Measurements from ENCODE around the gene STK16.
A peak's percentile ranks its signal among the peaks of the same experiment; 100 is the strongest.
"Not testable (repeated sequence)": the region's sequence is repeated elsewhere in the genome, so short reads cannot be mapped to it uniquely, and the experiment has no call there.

The STK16 gene

GRCh38 chr2:219253753-219254589 lies 8.7 kb downstream of the STK16 start, which contains the start of gene TUBA4A:
TUBA4A (minus strand) TSS chr2:219253918; CDS start chr2:219253858, 60 bp downstream.
- peak within 1 kb of the TSS; percentile 52 for H3K4me3 ChIP-seq
- in situ Hi-C loops (cut with MboI; ENCODE audit: low sequenced_read_pairs): no loop called here
- H3K36me3 ChIP-seq (replicated peaks): peaks cover 14% of the 10 kb centered on the region
- no peaks in the 10 kb centered on the region for H3K9me3 ChIP-seq
- peak; percentile 69 to 86 for DNase-seq (ENCODE audit: low spot score in 2 of 2)
- H3K4me1 ChIP-seq: peaks cover 10% of the 10 kb centered on the region
- peaks cover 27% of the 10 kb centered on the region for H3K27me3 ChIP-seq (ENCODE audit: low read depth)

- Histone ChIP-seq H3K27me3 (ENCODE audit: low read depth) (peaks cover 28% of the 10 kb centered on the region), H3K36me3 (replicated peaks) (peaks cover 14% of the 10 kb centered on the region), H3K4me3 (peak overlapping the region; percentile 52), H3K4me1 (peaks cover 10% of the 10 kb centered on the region), H3K9me3 (no peaks in the 10 kb centered on the region)
- DNase-seq (ENCODE audit: low spot score in 2 of 2): no peak
- in situ Hi-C loops (cut with MboI; ENCODE audit: low sequenced_read_pairs): no loop called here
Measured at GRCh38 chr2:219254590-219255201, 9.4 kb downstream of the STK16 start.

- in situ Hi-C loops (cut with MboI; ENCODE audit: low sequenced_read_pairs); H3K4me3 ChIP-seq: not testable (repeated sequence)
- peaks cover 41% of the 10 kb centered on the region for H3K27me3 ChIP-seq (ENCODE audit: low read depth)
Measured at GRCh38 chr2:219258942-219259341, 13.7 kb downstream of the STK16 start.

GRCh38 chr2:219261024-219261855 lies 16.0 kb downstream of the STK16 start:
- no peaks in the 10 kb centered on the region for H3K9me3 ChIP-seq
- DNase-seq (ENCODE audit: low spot score in 2 of 2): no peak
- H3K27me3 ChIP-seq (ENCODE audit: low read depth): peaks cover 23% of the 10 kb centered on the region
- H3K4me3 ChIP-seq: no peak overlapping the region
- no peaks in the 10 kb centered on the region for H3K36me3 ChIP-seq (replicated peaks)
- in situ Hi-C loops (cut with MboI; ENCODE audit: low sequenced_read_pairs): no loop called here
- no peaks in the 10 kb centered on the region for H3K4me1 ChIP-seq

More at GRCh38 chr2:219258942-219259341, 13.7 kb downstream of the STK16 start:
- H3K36me3 ChIP-seq (replicated peaks); DNase-seq (ENCODE audit: low spot score in 2 of 2); H3K4me1 ChIP-seq; H3K9me3 ChIP-seq: not testable (repeated sequence)

GRCh38 chr2:219266232-219266631 lies 21.0 kb downstream of the STK16 start:
- in situ Hi-C loops (cut with MboI; ENCODE audit: low sequenced_read_pairs): no loop called here
- Histone ChIP-seq H3K4me3 (no peak overlapping the region), H3K27me3 (ENCODE audit: low read depth) (peaks cover 6% of the 10 kb centered on the region; the same call in 1 of the 2 replicates), H3K36me3 (replicated peaks) (no peaks in the 10 kb centered on the region), H3K4me1 (0 out of 2 replicates have a peak, but pooled peaks cover 4% of the 10 kb centered on the region), H3K9me3 (no peaks in the 10 kb centered on the region)
- DNase-seq (ENCODE audit: low spot score in 2 of 2): no peak

GRCh38 chr2:219266886-219267285 lies 21.6 kb downstream of the STK16 start:
- no peaks in the 10 kb centered on the region for H3K36me3 ChIP-seq (replicated peaks)
- H3K4me1 ChIP-seq: 0 out of 2 replicates have a peak, but pooled peaks cover 4% of the 10 kb centered on the region
- H3K27me3 ChIP-seq (ENCODE audit: low read depth): no peaks in the 10 kb centered on the region
- no peak overlapping the region for H3K4me3 ChIP-seq
- H3K9me3 ChIP-seq: no peaks in the 10 kb centered on the region
- DNase-seq (ENCODE audit: low spot score in 2 of 2): no peak
- in situ Hi-C loops (cut with MboI; ENCODE audit: low sequenced_read_pairs): no loop called here

- Histone ChIP-seq H3K9me3 (no peaks in the 10 kb centered on the region), H3K4me1 (0 out of 2 replicates have a peak, but pooled peaks cover 4% of the 10 kb centered on the region), H3K4me3 (no peak overlapping the region), H3K36me3 (replicated peaks) (no peaks in the 10 kb centered on the region), H3K27me3 (ENCODE audit: low read depth) (no peaks in the 10 kb centered on the region; the same call in 1 of the 2 replicates)
- in situ Hi-C loops (cut with MboI; ENCODE audit: low sequenced_read_pairs): no loop called here
- no peak for DNase-seq (ENCODE audit: low spot score in 2 of 2)
Measured at GRCh38 chr2:219268294-219268693, 23.0 kb downstream of the STK16 start.

GRCh38 chr2:219269362-219270054 lies 24.2 kb downstream of the STK16 start:
- Histone ChIP-seq H3K27me3 (ENCODE audit: low read depth) (no peaks in the 10 kb centered on the region; the same call in 1 of the 2 replicates), H3K4me1 (0 out of 2 replicates have a peak, but pooled peaks cover 4% of the 10 kb centered on the region), H3K9me3 (no peaks in the 10 kb centered on the region), H3K36me3 (replicated peaks) (no peaks in the 10 kb centered on the region), H3K4me3 (no peak overlapping the region)
- DNase-seq (ENCODE audit: low spot score in 2 of 2): no peak
- in situ Hi-C loops (cut with MboI; ENCODE audit: low sequenced_read_pairs): no loop called here

GRCh38 chr2:219270055-219270372 lies 24.7 kb downstream of the STK16 start:
- no peaks in the 10 kb centered on the region for H3K9me3 ChIP-seq
- H3K36me3 ChIP-seq (replicated peaks): no peaks in the 10 kb centered on the region
- in situ Hi-C loops (cut with MboI; ENCODE audit: low sequenced_read_pairs): no loop called here
- 0 out of 2 replicates have a peak, but pooled peaks cover 4% of the 10 kb centered on the region for H3K4me1 ChIP-seq
- no peak for DNase-seq (ENCODE audit: low spot score in 2 of 2)
- no peak overlapping the region for H3K4me3 ChIP-seq
- no peaks in the 10 kb centered on the region; the same call in 1 of the 2 replicates for H3K27me3 ChIP-seq (ENCODE audit: low read depth)

GRCh38 chr2:219271021-219271420 lies 25.7 kb downstream of the STK16 start:
- Histone ChIP-seq H3K4me3 (no peak overlapping the region), H3K9me3 (no peaks in the 10 kb centered on the region), H3K36me3 (replicated peaks) (no peaks in the 10 kb centered on the region), H3K4me1 (0 out of 2 replicates have a peak, but pooled peaks cover 4% of the 10 kb centered on the region), H3K27me3 (ENCODE audit: low read depth) (no peaks in the 10 kb centered on the region; the same call in 1 of the 2 replicates)
- in situ Hi-C loops (cut with MboI; ENCODE audit: low sequenced_read_pairs): no loop called here
- DNase-seq (ENCODE audit: low spot score in 2 of 2): no peak

GRCh38 chr2:219272356-219272755 lies 27.1 kb downstream of the STK16 start:
- in situ Hi-C loops (cut with MboI; ENCODE audit: low sequenced_read_pairs): no loop called here
- DNase-seq (ENCODE audit: low spot score in 2 of 2): no peak
- Histone ChIP-seq H3K36me3 (replicated peaks) (no peaks in the 10 kb centered on the region), H3K4me3 (no peak overlapping the region), H3K9me3 (no peaks in the 10 kb centered on the region), H3K27me3 (ENCODE audit: low read depth) (no peaks in the 10 kb centered on the region; the same call in 1 of the 2 replicates), H3K4me1 (0 out of 2 replicates have a peak, but pooled peaks cover 4% of the 10 kb centered on the region)

- in situ Hi-C loops (cut with MboI; ENCODE audit: low sequenced_read_pairs): no loop called here
- Histone ChIP-seq H3K27me3 (ENCODE audit: low read depth) (no peaks in the 10 kb centered on the region; the same call in 1 of the 2 replicates), H3K4me1 (peaks cover 8% of the 10 kb centered on the region), H3K36me3 (replicated peaks) (no peaks in the 10 kb centered on the region), H3K9me3 (no peaks in the 10 kb centered on the region), H3K4me3 (no peak overlapping the region)
- no peak for DNase-seq (ENCODE audit: low spot score in 2 of 2)
Measured at GRCh38 chr2:219272995-219273394, 27.7 kb downstream of the STK16 start.

GRCh38 chr2:219273937-219274336 lies 28.7 kb downstream of the STK16 start:
- Histone ChIP-seq H3K9me3 (no peaks in the 10 kb centered on the region), H3K27me3 (ENCODE audit: low read depth) (no peaks in the 10 kb centered on the region; the same call in 1 of the 2 replicates), H3K4me3 (no peak overlapping the region), H3K36me3 (replicated peaks) (no peaks in the 10 kb centered on the region), H3K4me1 (peaks cover 12% of the 10 kb centered on the region)
- DNase-seq (ENCODE audit: low spot score in 2 of 2): no peak
- in situ Hi-C loops (cut with MboI; ENCODE audit: low sequenced_read_pairs): no loop called here

All from HAP-1 (cell line).